ENCODE measurements around the gene PDGFRB. TPM values are rescaled to one million over a fixed set of nuclear protein-coding genes. Genes with fewer than 3 reads are reported as not detected.

Gene PDGFRB
- total and polyA plus RNA-seq, 2 of the 8 experiments (the other 6 are each of a cell fraction or from before 2014, with no cell fraction given) = 4.2 to 13.7 TPM

GRCh38 chr5:150129454-150129812 is 26.2 kb downstream of the PDGFRB start (continued):
- TF ChIP-seq CREB1 (IDR thresholded peaks at IDR 0.05) = no peak
- TF ChIP-seq EGR1 (IDR thresholded peaks at IDR 0.05; ENCODE audit: borderline replicate concordance, low read depth, low read length) = no peak
- no peak for TF ChIP-seq POU5F1 (IDR thresholded peaks at IDR 0.05; ENCODE audit: low read depth, low read length)

Measured in H1 (cell line).